H54 (cell line): ENCODE measurements around the gene NPAT.
A peak's percentile ranks its signal among the peaks of the same experiment; 100 is the strongest.

Experiments used
- DNase-seq: peaks from one replicate; pipeline ENCODE4 v3.0.0; 2011; ENCODE audit warnings: low spot score, mixed read lengths; ENCODE audit not compliant: insufficient read length
- FAIRE-seq: peaks from 3 replicates; lab custom pipeline; 2011; peaks lifted over from hg19 to GRCh38; lab: Jason Lieb, UNC
- POLR2A ChIP-seq: IDR thresholded peaks from 2 replicates; pipeline ENCODE4 v1.6.1; 2011; ENCODE audit warnings: low read depth, mild to moderate bottlenecking, low read length

NPAT gene

GRCh38 chr11:108117746-108118371, 104.6 kb downstream of the NPAT start:
- no peak for TF ChIP-seq POLR2A
- FAIRE-seq = no peak
- DNase-seq = no peak

GRCh38 chr11:108115500-108116140, 106.8 kb downstream of the NPAT start:
- peak; percentile 16 for DNase-seq
- FAIRE-seq = no peak
- TF ChIP-seq POLR2A = no peak

GRCh38 chr11:108112057-108112456, 110.4 kb downstream of the NPAT start:
- FAIRE-seq = no peak
- TF ChIP-seq POLR2A = no peak

GRCh38 chr11:108111126-108111525, 111.3 kb downstream of the NPAT start:
- TF ChIP-seq POLR2A = no peak
- no peak for FAIRE-seq
- DNase-seq = no peak

More at GRCh38 chr11:108112057-108112456, 110.4 kb downstream of the NPAT start:
- DNase-seq = no peak
